ENCODE data around the gene RAB3A.

The RAB3A gene

DNA sequence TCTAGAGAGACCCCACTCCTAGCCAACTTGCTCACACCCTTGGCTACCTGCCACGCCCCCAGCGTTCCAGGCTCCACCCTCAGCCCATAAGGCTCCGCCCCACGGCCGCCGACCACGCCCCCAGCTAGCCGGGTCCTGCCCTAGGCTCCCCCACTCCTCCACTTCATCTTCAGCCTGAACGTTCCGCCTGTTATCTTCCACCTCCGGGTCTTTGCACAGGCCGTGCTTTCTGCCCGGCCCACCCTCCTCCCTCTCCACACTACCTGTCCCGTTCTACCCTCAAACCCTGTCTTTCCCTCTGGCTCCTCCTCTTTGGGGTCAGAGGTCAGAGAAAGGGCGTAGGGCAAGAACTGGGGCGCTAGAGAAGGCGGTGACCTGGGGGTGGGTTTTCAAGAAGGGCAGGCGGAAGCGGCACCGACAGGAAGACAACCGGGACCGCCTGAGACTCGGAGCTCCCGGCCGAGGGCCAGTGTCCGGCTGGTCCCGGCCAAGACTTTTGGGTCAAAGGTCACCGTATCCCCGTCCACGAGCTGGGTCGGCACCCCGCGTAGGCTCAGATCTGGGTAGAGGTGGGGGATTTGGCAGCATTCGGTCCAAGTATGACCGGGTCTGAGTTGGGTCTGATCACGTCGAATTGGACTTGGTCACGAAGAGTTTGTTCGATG is 20.1 kb upstream of the RAB3A start:
- H3K4me1 ChIP-seq (ENCODE audit: control insufficient read depth, insufficient read depth, low read length): peaks cover 2% of the 10 kb centered on the region; the same call in 1 of the 2 replicates
- H3K9me3 ChIP-seq (ENCODE audit: control insufficient read depth, insufficient read depth, low read length): no peaks in the 10 kb centered on the region
- H3K4me3 ChIP-seq (ENCODE audit: low read length): peak overlapping the region; percentile 75; the same call in 1 of the 2 replicates
- WGBS (ENCODE audit: insufficient coverage, insufficient read length): no CpG with 5 or more reads among the region's 39 CpGs
- H3K36me3 ChIP-seq (ENCODE audit: control insufficient read depth, insufficient read depth, low read length): no peaks in the 10 kb centered on the region
- H3K27ac ChIP-seq (ENCODE audit: low read length): no peak overlapping the region
- no peaks in the 10 kb centered on the region for H3K27me3 ChIP-seq (ENCODE audit: control insufficient read depth, insufficient read depth, low read length)
- no peak for DNase-seq (ENCODE audit: low read depth, low spot score)

DNA sequence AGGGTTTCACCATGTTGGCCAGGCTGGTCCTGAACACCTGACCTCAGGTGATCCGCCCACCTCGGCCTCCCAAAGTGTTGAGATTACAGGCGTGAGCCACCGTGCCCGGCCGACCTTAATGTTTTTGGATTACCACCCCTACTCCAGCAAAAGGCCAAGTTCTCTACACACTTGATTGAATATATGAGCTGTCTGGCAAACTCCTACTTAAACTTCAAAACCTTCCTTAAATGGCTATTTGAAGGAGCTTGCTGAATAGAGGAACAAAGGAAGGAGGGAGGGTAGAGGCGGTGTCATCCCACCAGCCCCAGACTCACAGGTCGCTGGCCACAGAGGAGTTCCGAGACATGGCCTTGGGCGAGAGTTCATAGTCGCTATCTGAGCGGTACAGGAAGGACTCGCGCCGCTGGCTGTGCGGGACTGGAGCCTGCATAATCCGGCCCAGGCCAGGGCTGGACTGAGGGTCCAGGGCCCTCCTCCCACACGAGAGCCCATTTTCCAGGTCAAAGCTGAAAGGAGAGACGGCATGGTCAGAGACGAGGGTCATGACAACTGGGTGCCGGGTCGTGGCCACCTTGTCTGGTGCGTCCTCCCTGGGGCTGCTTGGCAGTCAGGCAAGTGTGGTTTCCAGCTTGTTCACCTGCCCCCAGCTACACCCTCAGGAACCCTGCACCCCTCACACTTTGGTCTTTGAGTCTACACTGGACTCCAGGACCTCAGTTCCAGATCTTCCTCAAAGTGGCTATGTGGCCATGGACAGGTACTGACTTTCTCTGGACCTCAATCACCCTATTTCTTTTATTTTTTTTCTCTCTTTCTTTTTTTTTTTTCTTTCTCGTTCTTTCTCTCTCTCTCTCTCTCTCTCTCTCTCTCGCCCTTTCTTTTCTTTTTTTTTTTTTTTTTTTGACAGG is 18.2 kb upstream of the RAB3A start:
- WGBS (ENCODE audit: insufficient coverage, insufficient read length): no CpG with 5 or more reads among the region's 25 CpGs
- H3K4me3 ChIP-seq (ENCODE audit: low read length): no peak overlapping the region
- no peak for DNase-seq (ENCODE audit: low read depth, low spot score)
- no peaks in the 10 kb centered on the region for H3K36me3 ChIP-seq (ENCODE audit: control insufficient read depth, insufficient read depth, low read length)
- H3K27ac ChIP-seq (ENCODE audit: low read length): no peak overlapping the region
- H3K9me3 ChIP-seq (ENCODE audit: control insufficient read depth, insufficient read depth, low read length): no peaks in the 10 kb centered on the region
- no peaks in the 10 kb centered on the region for H3K27me3 ChIP-seq (ENCODE audit: control insufficient read depth, insufficient read depth, low read length)
- H3K4me1 ChIP-seq (ENCODE audit: control insufficient read depth, insufficient read depth, low read length): peaks cover 2% of the 10 kb centered on the region; the same call in 1 of the 2 replicates

DNA sequence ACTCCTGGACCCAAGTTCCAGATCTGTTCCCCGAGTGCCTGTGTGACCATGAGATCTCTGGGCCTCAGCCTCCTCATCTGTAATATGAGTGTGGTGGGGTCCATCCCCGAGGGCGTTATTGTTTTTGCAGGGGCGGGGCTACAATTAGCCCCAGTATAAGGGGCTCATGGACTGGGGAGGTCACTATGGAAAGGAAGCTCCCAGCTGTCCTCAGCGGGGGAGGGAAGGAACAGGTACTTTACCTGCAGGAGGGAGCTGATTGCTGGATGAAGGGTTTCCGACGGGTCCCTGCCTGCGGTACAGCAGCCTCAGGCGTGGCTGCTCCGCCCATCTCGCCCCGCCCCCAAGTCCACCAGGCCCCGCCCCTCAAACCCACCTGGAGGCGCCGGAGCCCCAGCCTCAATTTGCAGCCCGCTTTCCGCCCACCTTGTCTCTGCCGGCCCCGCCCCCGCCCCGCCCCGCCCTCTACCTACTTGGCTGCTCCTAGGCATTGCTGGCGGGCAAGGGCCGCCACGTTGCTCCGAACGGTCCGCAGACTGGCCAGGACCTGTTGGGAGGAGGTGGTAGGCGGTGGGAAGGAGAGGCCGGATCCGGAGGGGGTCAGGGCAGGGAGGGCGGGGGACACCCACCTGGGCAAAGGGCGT is 16.9 kb upstream of the RAB3A start:
- Histone ChIP-seq H3K4me1 (ENCODE audit: control insufficient read depth, insufficient read depth, low read length) (peaks cover 2% of the 10 kb centered on the region; the same call in 1 of the 2 replicates), H3K9me3 (ENCODE audit: control insufficient read depth, insufficient read depth, low read length) (no peaks in the 10 kb centered on the region), H3K27ac (ENCODE audit: low read length) (no peak overlapping the region), H3K27me3 (ENCODE audit: control insufficient read depth, insufficient read depth, low read length) (no peaks in the 10 kb centered on the region), H3K4me3 (ENCODE audit: low read length) (peak overlapping the region; percentile 3; the same call in 1 of the 2 replicates), H3K36me3 (ENCODE audit: control insufficient read depth, insufficient read depth, low read length) (no peaks in the 10 kb centered on the region)
- no CpG with 5 or more reads among the region's 33 CpGs for WGBS (ENCODE audit: insufficient coverage, insufficient read length)
- no peak for DNase-seq (ENCODE audit: low read depth, low spot score)

- WGBS (ENCODE audit: insufficient coverage, insufficient read length): no CpG with 5 or more reads among the region's 28 CpGs
- DNase-seq (ENCODE audit: low read depth, low spot score): no peak
- H3K27me3 ChIP-seq (ENCODE audit: control insufficient read depth, insufficient read depth, low read length): no peaks in the 10 kb centered on the region
- no peak overlapping the region for H3K27ac ChIP-seq (ENCODE audit: low read length)
- H3K4me1 ChIP-seq (ENCODE audit: control insufficient read depth, insufficient read depth, low read length): peaks cover 2% of the 10 kb centered on the region; the same call in 1 of the 2 replicates
- no peaks in the 10 kb centered on the region for H3K36me3 ChIP-seq (ENCODE audit: control insufficient read depth, insufficient read depth, low read length)
- no peak overlapping the region for H3K4me3 ChIP-seq (ENCODE audit: low read length)
- no peaks in the 10 kb centered on the region for H3K9me3 ChIP-seq (ENCODE audit: control insufficient read depth, insufficient read depth, low read length)
Observed at GRCh38 chr19:18219911-18220631, 16.2 kb upstream of the RAB3A start.

DNA sequence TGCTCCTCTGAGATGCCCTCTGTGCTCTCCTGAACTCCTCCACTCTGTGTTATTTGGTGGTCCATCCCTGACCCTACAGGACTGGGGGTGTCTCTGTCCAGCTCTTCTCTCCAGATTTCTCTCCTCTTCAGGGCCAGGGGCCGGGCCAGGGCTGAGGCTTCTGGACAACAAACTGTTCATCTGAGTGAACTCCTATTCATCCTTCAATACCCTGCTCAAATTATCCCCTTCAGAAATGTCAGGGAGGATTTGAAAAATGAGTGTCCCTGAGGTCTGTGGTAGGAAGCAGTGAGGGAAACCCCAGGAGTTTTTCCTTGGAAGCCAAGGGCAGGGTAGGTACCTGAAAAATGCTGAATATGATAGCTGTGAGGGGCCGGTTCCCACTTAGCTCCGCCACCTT is 14.8 kb upstream of the RAB3A start:
- Histone ChIP-seq H3K4me3 (ENCODE audit: low read length) (no peak overlapping the region), H3K9me3 (ENCODE audit: control insufficient read depth, insufficient read depth, low read length) (no peaks in the 10 kb centered on the region), H3K27ac (ENCODE audit: low read length) (no peak overlapping the region), H3K36me3 (ENCODE audit: control insufficient read depth, insufficient read depth, low read length) (no peaks in the 10 kb centered on the region), H3K4me1 (ENCODE audit: control insufficient read depth, insufficient read depth, low read length) (peaks cover 2% of the 10 kb centered on the region; the same call in 1 of the 2 replicates), H3K27me3 (ENCODE audit: control insufficient read depth, insufficient read depth, low read length) (no peaks in the 10 kb centered on the region)
- WGBS (ENCODE audit: insufficient coverage, insufficient read length): no CpG with 5 or more reads among the region's 3 CpGs
- no peak for DNase-seq (ENCODE audit: low read depth, low spot score)

- no CpG with 5 or more reads among the region's 17 CpGs for WGBS (ENCODE audit: insufficient coverage, insufficient read length)
- H3K27me3 ChIP-seq (ENCODE audit: control insufficient read depth, insufficient read depth, low read length): no peaks in the 10 kb centered on the region
- DNase-seq (ENCODE audit: low read depth, low spot score): no peak
- no peaks in the 10 kb centered on the region for H3K9me3 ChIP-seq (ENCODE audit: control insufficient read depth, insufficient read depth, low read length)
- peaks cover 2% of the 10 kb centered on the region; the same call in 1 of the 2 replicates for H3K4me1 ChIP-seq (ENCODE audit: control insufficient read depth, insufficient read depth, low read length)
- H3K4me3 ChIP-seq (ENCODE audit: low read length): no peak overlapping the region
- H3K36me3 ChIP-seq (ENCODE audit: control insufficient read depth, insufficient read depth, low read length): no peaks in the 10 kb centered on the region
- no peak overlapping the region for H3K27ac ChIP-seq (ENCODE audit: low read length)
Observed at GRCh38 chr19:18218159-18218558, 14.3 kb upstream of the RAB3A start.

GRCh38 chr19:18216789-18217188 is 12.9 kb upstream of the RAB3A start:
- no CpG with 5 or more reads among the region's 8 CpGs for WGBS (ENCODE audit: insufficient coverage, insufficient read length)
- DNase-seq (ENCODE audit: low read depth, low spot score): no peak
- no peaks in the 10 kb centered on the region for H3K27me3 ChIP-seq (ENCODE audit: control insufficient read depth, insufficient read depth, low read length)
- H3K27ac ChIP-seq (ENCODE audit: low read length): no peak overlapping the region
- H3K4me3 ChIP-seq (ENCODE audit: low read length): no peak overlapping the region
- H3K36me3 ChIP-seq (ENCODE audit: control insufficient read depth, insufficient read depth, low read length): no peaks in the 10 kb centered on the region
- H3K9me3 ChIP-seq (ENCODE audit: control insufficient read depth, insufficient read depth, low read length): no peaks in the 10 kb centered on the region
- H3K4me1 ChIP-seq (ENCODE audit: control insufficient read depth, insufficient read depth, low read length): peaks cover 2% of the 10 kb centered on the region; the same call in 1 of the 2 replicates

DNA sequence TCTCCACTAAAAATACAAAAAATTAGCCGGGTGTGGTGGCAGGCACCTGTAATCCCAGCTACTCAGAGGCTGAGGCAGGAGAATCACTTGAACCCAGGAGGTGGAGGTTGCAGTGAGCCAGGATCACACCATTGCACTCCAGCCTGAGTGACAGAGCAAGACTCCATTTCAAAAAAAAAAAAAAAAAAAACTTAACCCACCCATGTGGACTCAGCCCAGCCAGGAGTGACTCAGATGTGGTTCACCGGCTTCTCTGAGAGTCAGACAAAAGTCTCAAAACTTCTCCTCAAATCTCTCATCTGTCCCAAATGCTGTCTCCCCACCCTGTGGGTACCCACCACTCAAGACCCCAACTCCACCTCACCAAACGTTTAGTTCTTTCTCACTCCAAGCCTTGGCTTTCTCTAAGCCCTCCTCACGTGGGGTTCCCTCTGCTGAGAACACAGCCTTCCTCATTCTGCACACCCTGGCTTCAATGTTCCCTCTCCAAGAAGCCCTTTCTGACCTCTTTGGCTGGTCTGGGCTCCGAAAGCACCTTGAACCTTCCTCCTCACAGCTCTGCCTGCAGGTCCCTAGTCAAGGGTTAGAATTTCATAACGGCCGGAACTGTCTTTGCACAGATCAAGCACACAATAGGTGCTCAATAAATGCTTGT is 11.1 kb upstream of the RAB3A start:
- H3K4me3 ChIP-seq (ENCODE audit: low read length): no peak overlapping the region
- no CpG with 5 or more reads among the region's 7 CpGs for WGBS (ENCODE audit: insufficient coverage, insufficient read length)
- H3K36me3 ChIP-seq (ENCODE audit: control insufficient read depth, insufficient read depth, low read length): no peaks in the 10 kb centered on the region
- DNase-seq (ENCODE audit: low read depth, low spot score): no peak
- no peaks in the 10 kb centered on the region for H3K9me3 ChIP-seq (ENCODE audit: control insufficient read depth, insufficient read depth, low read length)
- no peaks in the 10 kb centered on the region for H3K4me1 ChIP-seq (ENCODE audit: control insufficient read depth, insufficient read depth, low read length)
- H3K27me3 ChIP-seq (ENCODE audit: control insufficient read depth, insufficient read depth, low read length): no peaks in the 10 kb centered on the region
- H3K27ac ChIP-seq (ENCODE audit: low read length): no peak overlapping the region

DNA sequence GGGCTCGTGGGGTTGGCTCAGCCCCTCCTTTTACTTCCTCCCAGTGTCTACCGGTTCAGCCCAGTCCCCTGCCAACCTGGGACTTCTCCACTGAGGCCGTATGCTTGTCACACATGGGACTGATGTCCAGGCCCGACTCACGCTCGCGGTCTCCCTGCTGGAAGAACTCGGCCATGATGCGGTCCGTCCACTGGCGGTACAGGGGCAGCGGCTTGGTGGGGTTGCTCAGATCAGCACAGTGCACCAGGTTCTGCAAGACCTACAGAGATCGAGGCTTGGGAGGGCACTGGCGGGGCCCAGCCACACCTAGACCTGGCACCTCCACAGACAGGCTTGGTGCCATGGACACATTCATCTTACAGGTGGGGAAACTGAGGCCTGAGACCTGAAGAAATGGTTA is 7.8 kb upstream of the RAB3A start:
- H3K4me3 ChIP-seq (ENCODE audit: low read length): no peak overlapping the region
- WGBS (ENCODE audit: insufficient coverage, insufficient read length): no CpG with 5 or more reads among the region's 14 CpGs
- H3K27ac ChIP-seq (ENCODE audit: low read length): no peak overlapping the region
- H3K36me3 ChIP-seq (ENCODE audit: control insufficient read depth, insufficient read depth, low read length): no peaks in the 10 kb centered on the region
- no peaks in the 10 kb centered on the region for H3K27me3 ChIP-seq (ENCODE audit: control insufficient read depth, insufficient read depth, low read length)
- H3K4me1 ChIP-seq (ENCODE audit: control insufficient read depth, insufficient read depth, low read length): peaks cover 2% of the 10 kb centered on the region; the same call in 1 of the 2 replicates
- DNase-seq (ENCODE audit: low read depth, low spot score): no peak
- H3K9me3 ChIP-seq (ENCODE audit: control insufficient read depth, insufficient read depth, low read length): no peaks in the 10 kb centered on the region

Measured in iPS DF 6.9 (cell line).